Brain microvascular endothelial cell (primary cell): ENCODE results near the gene CAPN8.

ENCODE experiments used
- DNase-seq: peaks from one replicate; pipeline ENCODE4 v3.0.0-alpha.2; 2020
- H3K27ac ChIP-seq: fragments of 250-450 bp; sonication (Bioruptor Pico); 2 replicates; pipeline ENCODE4 v1.5.1; 2020; ENCODE audit warnings: mild to moderate bottlenecking, moderate library complexity
- H3K27me3 ChIP-seq: fragments of 250-450 bp; sonication (Bioruptor Pico); replicated peaks from 2 replicates; pipeline ENCODE4 v1.5.1; 2020; ENCODE audit warnings: mild to moderate bottlenecking
- H3K36me3 ChIP-seq: fragments of 250-450 bp; sonication (Bioruptor Pico); replicated peaks from 2 replicates; pipeline ENCODE4 v1.5.1; 2020; ENCODE audit warnings: mild to moderate bottlenecking
- H3K4me3 ChIP-seq: 2 replicates; pipeline ENCODE4 v1.5.1; 2011; ENCODE audit warnings: low read depth, mild to moderate bottlenecking, control low read depth, low read length, moderate library complexity
- CTCF ChIP-seq: IDR thresholded peaks from 2 replicates; pipeline ENCODE4 v1.5.1; 2011; ENCODE audit warnings: low read depth, mild to moderate bottlenecking, moderate library complexity, low read length, control low read depth, inconsistent platforms; ENCODE audit errors: missing control alignments
- in situ Hi-C: cut with HindIII; loops from 2 replicates; pipeline ENCODE4 v1.10.0; 2017; ENCODE audit warnings: low sequenced_read_pairs, low pct_ligation_motif_present

The CAPN8 gene

GRCh38 chr1:223634423-223634822, 31.1 kb downstream of the CAPN8 start:
- no peak for TF ChIP-seq CTCF

GRCh38 chr1:223631956-223632355, 33.5 kb downstream of the CAPN8 start:
- H3K27me3 ChIP-seq: no peaks in the 10 kb centered on the region
- in situ Hi-C loops: no loop called here

More at GRCh38 chr1:223634423-223634822, 31.1 kb downstream of the CAPN8 start:
- no peak for DNase-seq
- Histone ChIP-seq H3K36me3 (no peaks in the 10 kb centered on the region), H3K4me3 (no peak overlapping the region), H3K27ac (no peak overlapping the region), H3K27me3 (no peaks in the 10 kb centered on the region)
- in situ Hi-C loops: no loop called here

GRCh38 chr1:223631473-223631872, 34.0 kb downstream of the CAPN8 start:
- no peak for TF ChIP-seq CTCF
- H3K27me3 ChIP-seq: no peaks in the 10 kb centered on the region
- no peaks in the 10 kb centered on the region for H3K36me3 ChIP-seq
- H3K4me3 ChIP-seq: no peak overlapping the region
- DNase-seq: no peak
- in situ Hi-C loops: no loop called here
- H3K27ac ChIP-seq: no peak overlapping the region

More at GRCh38 chr1:223631956-223632355, 33.5 kb downstream of the CAPN8 start:
- no peak for TF ChIP-seq CTCF
- H3K27ac ChIP-seq: no peak overlapping the region
- no peak overlapping the region for H3K4me3 ChIP-seq
- H3K36me3 ChIP-seq: no peaks in the 10 kb centered on the region
- DNase-seq: no peak

GRCh38 chr1:223629126-223629457, 36.4 kb downstream of the CAPN8 start:
- TF ChIP-seq CTCF: no peak
- in situ Hi-C loops: no loop called here
- Histone ChIP-seq H3K27ac (no peak overlapping the region), H3K4me3 (no peak overlapping the region), H3K27me3 (no peaks in the 10 kb centered on the region), H3K36me3 (no peaks in the 10 kb centered on the region)
- no peak for DNase-seq

- DNase-seq: no peak
- H3K36me3 ChIP-seq: no peaks in the 10 kb centered on the region
- no peak overlapping the region for H3K4me3 ChIP-seq
- peak; percentile 69 for TF ChIP-seq CTCF
- no peak overlapping the region for H3K27ac ChIP-seq
- H3K27me3 ChIP-seq: no peaks in the 10 kb centered on the region
- in situ Hi-C loops: no loop called here
Measured at GRCh38 chr1:223628233-223629125, 37.0 kb downstream of the CAPN8 start.
